Spinal cord (tissue), 10 donors: ENCODE measurements around the gene SGMS1. TPM values are rescaled to one million over a fixed set of nuclear protein-coding genes. Genes with fewer than 3 reads are reported as not detected.

ENCODE experiments used
- DNase-seq, 6 donors: peaks; one replicate each; pipeline versions ENCODE4 v3.0.0 to v3.0.0-alpha.2; 2013 to 2015; ENCODE audit warnings: low spot score in 6 of 6, low read depth in 4 of 6
- H3K27ac ChIP-seq: one replicate; pipeline ENCODE4 v1.5.1; 2013; ENCODE audit warnings: low read depth, low read length, control low read depth
- H3K27me3 ChIP-seq: one replicate; pipeline ENCODE4 v1.6.1; 2013; ENCODE audit warnings: low read length; ENCODE audit not compliant: control insufficient read depth, insufficient read depth
- H3K36me3 ChIP-seq: one replicate; pipeline ENCODE4 v1.6.1; 2013; ENCODE audit warnings: low read length; ENCODE audit not compliant: control insufficient read depth, insufficient read depth
- H3K4me1 ChIP-seq: one replicate; pipeline ENCODE4 v1.6.1; 2013; ENCODE audit warnings: low read length; ENCODE audit not compliant: control insufficient read depth, insufficient read depth
- H3K4me3 ChIP-seq: one replicate; pipeline ENCODE4 v1.5.1; 2013; ENCODE audit warnings: low read depth, low read length, control low read depth
- H3K9me3 ChIP-seq: one replicate; pipeline ENCODE4 v1.6.1; 2013; ENCODE audit warnings: low read length; ENCODE audit not compliant: control insufficient read depth, insufficient read depth
- WGBS: methylation state at CpG from one replicate; pipeline ENCODE4 v1.1.5; 2013; ENCODE audit warnings: missing lambda C conversion rate; ENCODE audit not compliant: insufficient coverage; 5-methylcytosine and 5-hydroxymethylcytosine counted together
- polyA plus RNA-seq, 2 donors: library from polyadenylated mRNA; unstranded; fragments of 120-200 nt; gene quantifications; one replicate each; pipeline ENCODE4 v1.2.1, GENCODE V29; 2013; ENCODE audit not compliant: insufficient read length in 2 of 2
- total RNA-seq, 2 donors: library from RNA; depleted of rRNA in 1 of 2; stranded (reverse); fragments of 120-200 nt in 1 of 2; fragments of >200 nt in 1 of 2; gene quantifications; one replicate each; pipeline versions ENCODE4 v1.2.3 to v1.2.4, GENCODE V29; 2013 to 2014
- donor health status: healthy.

The SGMS1 gene
- total and polyA plus RNA-seq, 4 donors: 24.5 to 57.2 (median 40.5) TPM

GRCh38 chr10:50395851-50396250 lies 227.9 kb downstream of the SGMS1 start:
- H3K4me3 ChIP-seq: no peak overlapping the region
- H3K36me3 ChIP-seq: no peaks in the 10 kb centered on the region
- H3K4me1 ChIP-seq: no peaks in the 10 kb centered on the region
- no peaks in the 10 kb centered on the region for H3K9me3 ChIP-seq
- no peak overlapping the region for H3K27ac ChIP-seq
- no peak for DNase-seq
- H3K27me3 ChIP-seq: no peaks in the 10 kb centered on the region
- WGBS: 83% methylated on average over 1 of the region's 2 CpGs

- DNase-seq: no peak
- H3K36me3 ChIP-seq: no peaks in the 10 kb centered on the region
- 100% methylated on average over 1 of the region's 1 CpG for WGBS
- H3K27ac ChIP-seq: no peak overlapping the region
- no peaks in the 10 kb centered on the region for H3K27me3 ChIP-seq
- H3K4me1 ChIP-seq: no peaks in the 10 kb centered on the region
- no peak overlapping the region for H3K4me3 ChIP-seq
- H3K9me3 ChIP-seq: no peaks in the 10 kb centered on the region
Observed at GRCh38 chr10:50395271-50395670, 228.5 kb downstream of the SGMS1 start.

- DNase-seq: no peak
- 80% methylated on average over 1 of the region's 3 CpGs for WGBS
- Histone ChIP-seq H3K27me3 (no peaks in the 10 kb centered on the region), H3K27ac (no peak overlapping the region), H3K4me1 (no peaks in the 10 kb centered on the region), H3K9me3 (no peaks in the 10 kb centered on the region), H3K4me3 (no peak overlapping the region), H3K36me3 (no peaks in the 10 kb centered on the region)
Observed at GRCh38 chr10:50394832-50395231, 228.9 kb downstream of the SGMS1 start.

- 79% methylated on average over 3 of the region's 6 CpGs for WGBS
- no peaks in the 10 kb centered on the region for H3K4me1 ChIP-seq
- H3K27me3 ChIP-seq: no peaks in the 10 kb centered on the region
- H3K4me3 ChIP-seq: no peak overlapping the region
- no peak for DNase-seq
- no peak overlapping the region for H3K27ac ChIP-seq
- H3K9me3 ChIP-seq: no peaks in the 10 kb centered on the region
- no peaks in the 10 kb centered on the region for H3K36me3 ChIP-seq
Observed at GRCh38 chr10:50393784-50394467, 229.8 kb downstream of the SGMS1 start.

- WGBS: 88% methylated on average over 2 of the region's 6 CpGs
- no peak overlapping the region for H3K27ac ChIP-seq
- H3K27me3 ChIP-seq: no peaks in the 10 kb centered on the region
- no peaks in the 10 kb centered on the region for H3K36me3 ChIP-seq
- no peak for DNase-seq
- no peak overlapping the region for H3K4me3 ChIP-seq
- no peaks in the 10 kb centered on the region for H3K9me3 ChIP-seq
- no peaks in the 10 kb centered on the region for H3K4me1 ChIP-seq
Observed at GRCh38 chr10:50392966-50393718, 230.6 kb downstream of the SGMS1 start.

- Histone ChIP-seq H3K27me3 (no peaks in the 10 kb centered on the region), H3K4me1 (no peaks in the 10 kb centered on the region), H3K36me3 (no peaks in the 10 kb centered on the region), H3K4me3 (no peak overlapping the region), H3K27ac (no peak overlapping the region), H3K9me3 (no peaks in the 10 kb centered on the region)
- no peak for DNase-seq
- WGBS: 100% methylated on average over 5 of the region's 5 CpGs
Observed at GRCh38 chr10:50392426-50392825, 231.3 kb downstream of the SGMS1 start.

- 100% methylated on average over 1 of the region's 2 CpGs for WGBS
- no peak overlapping the region for H3K4me3 ChIP-seq
- no peak for DNase-seq
- no peaks in the 10 kb centered on the region for H3K9me3 ChIP-seq
- no peaks in the 10 kb centered on the region for H3K27me3 ChIP-seq
- no peak overlapping the region for H3K27ac ChIP-seq
- H3K36me3 ChIP-seq: no peaks in the 10 kb centered on the region
- H3K4me1 ChIP-seq: no peaks in the 10 kb centered on the region
Observed at GRCh38 chr10:50390302-50390701, 233.5 kb downstream of the SGMS1 start.

- no CpG with 5 or more reads among the region's 2 CpGs for WGBS
- H3K27ac ChIP-seq: no peak overlapping the region
- H3K36me3 ChIP-seq: no peaks in the 10 kb centered on the region
Observed at GRCh38 chr10:50388181-50388580, 235.6 kb downstream of the SGMS1 start.

GRCh38 chr10:50387732-50388073 lies 236.1 kb downstream of the SGMS1 start:
- WGBS: 60% methylated on average over 1 of the region's 2 CpGs
- Histone ChIP-seq H3K27ac (no peak overlapping the region), H3K36me3 (no peaks in the 10 kb centered on the region), H3K4me1 (no peaks in the 10 kb centered on the region), H3K9me3 (no peaks in the 10 kb centered on the region), H3K4me3 (no peak overlapping the region), H3K27me3 (no peaks in the 10 kb centered on the region)
- DNase-seq: no peak

More at GRCh38 chr10:50388181-50388580, 235.6 kb downstream of the SGMS1 start:
- no peak for DNase-seq
- no peaks in the 10 kb centered on the region for H3K9me3 ChIP-seq
- H3K4me3 ChIP-seq: no peak overlapping the region
- H3K27me3 ChIP-seq: no peaks in the 10 kb centered on the region
- H3K4me1 ChIP-seq: no peaks in the 10 kb centered on the region
